Stimulated activated CD8-positive, alpha-beta memory T cell treated with anti-CD3 and anti-CD28 coated beads, Interleukin-15, amount 100 ng/mL, for 1 hour (primary cell): ENCODE data around the gene HOXC4.

ENCODE experiments used
- DNase-seq: peaks from one replicate; pipeline ENCODE4 v3.0.0-alpha.2; 2020; ENCODE audit warnings: low read depth

The HOXC4 gene

DNA sequence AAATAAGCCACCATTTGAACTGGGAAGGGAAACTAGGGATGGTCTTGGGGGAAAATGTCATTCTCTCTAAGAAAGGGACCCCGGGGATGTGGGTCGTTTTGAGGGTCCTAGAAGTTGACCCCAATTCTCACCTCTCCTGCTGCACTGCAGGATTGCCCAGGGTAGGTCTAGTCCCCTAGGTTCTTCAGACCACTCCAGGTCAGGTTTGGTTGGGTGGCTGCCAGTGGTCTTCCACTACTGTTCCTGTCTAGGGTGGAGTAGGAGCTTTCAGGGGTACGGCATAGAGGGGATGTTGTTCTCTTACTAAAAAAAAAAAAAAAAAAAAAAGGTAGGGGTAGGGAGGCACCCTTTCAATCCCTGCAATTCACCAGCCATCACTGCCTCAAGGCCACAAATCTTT, 37.6 kb upstream of the HOXC4 start:
- no peak for DNase-seq

DNA sequence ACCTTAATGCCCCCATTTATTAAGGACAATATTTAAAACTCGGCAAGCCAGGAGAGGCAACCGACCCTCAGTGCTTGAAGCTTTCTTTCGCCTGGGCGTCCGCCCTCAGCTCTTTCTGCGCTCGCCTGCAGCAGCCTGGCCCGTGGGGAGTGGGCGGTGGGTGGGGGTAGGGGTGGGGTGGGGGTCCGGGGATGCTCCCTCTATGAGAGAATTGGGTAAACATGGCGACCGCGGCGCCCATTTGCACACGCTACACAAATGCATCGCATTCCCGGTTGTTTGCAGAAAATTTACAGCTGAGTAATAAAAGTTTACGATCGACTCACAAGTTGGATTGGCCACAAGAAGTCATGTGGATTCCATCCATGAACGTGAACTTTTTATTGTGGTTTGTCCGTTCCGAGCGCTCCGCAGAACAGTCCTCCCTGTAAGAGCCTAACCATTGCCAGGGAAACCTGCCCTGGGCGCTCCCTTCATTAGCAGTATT, 37.1 kb upstream of the HOXC4 start:
- DNase-seq: no peak

DNA sequence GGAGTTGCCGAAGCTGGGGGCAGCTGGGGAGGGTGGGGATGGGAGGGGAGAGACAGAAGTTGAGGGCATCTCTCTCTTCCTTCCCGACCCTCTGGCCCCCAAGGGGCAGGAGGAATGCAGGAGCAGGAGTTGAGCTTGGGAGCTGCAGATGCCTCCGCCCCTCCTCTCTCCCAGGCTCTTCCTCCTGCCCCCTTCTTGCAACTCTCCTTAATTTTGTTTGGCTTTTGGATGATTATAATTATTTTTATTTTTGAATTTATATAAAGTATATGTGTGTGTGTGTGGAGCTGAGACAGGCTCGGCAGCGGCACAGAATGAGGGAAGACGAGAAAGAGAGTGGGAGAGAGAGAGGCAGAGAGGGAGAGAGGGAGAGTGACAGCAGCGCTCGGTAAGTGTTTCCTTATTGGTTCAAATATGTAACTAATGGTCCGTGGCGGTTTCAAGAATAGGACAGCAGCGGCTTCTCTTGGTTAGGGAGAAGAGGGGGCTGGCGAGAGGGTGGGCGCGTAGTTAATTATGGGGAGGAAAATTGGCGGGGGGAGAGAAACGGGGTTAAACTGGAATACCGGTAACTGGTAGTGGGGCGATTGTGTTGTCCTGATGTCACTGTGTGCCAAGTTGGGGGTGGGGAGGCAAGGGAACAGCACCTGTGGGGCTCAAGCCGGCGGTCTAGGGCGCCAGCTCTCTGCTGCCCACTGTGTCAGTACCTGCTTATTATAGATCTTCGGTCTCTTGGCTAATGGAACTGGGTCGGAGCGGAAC, 36.4 kb upstream of the HOXC4 start:
- DNase-seq: no peak

DNA sequence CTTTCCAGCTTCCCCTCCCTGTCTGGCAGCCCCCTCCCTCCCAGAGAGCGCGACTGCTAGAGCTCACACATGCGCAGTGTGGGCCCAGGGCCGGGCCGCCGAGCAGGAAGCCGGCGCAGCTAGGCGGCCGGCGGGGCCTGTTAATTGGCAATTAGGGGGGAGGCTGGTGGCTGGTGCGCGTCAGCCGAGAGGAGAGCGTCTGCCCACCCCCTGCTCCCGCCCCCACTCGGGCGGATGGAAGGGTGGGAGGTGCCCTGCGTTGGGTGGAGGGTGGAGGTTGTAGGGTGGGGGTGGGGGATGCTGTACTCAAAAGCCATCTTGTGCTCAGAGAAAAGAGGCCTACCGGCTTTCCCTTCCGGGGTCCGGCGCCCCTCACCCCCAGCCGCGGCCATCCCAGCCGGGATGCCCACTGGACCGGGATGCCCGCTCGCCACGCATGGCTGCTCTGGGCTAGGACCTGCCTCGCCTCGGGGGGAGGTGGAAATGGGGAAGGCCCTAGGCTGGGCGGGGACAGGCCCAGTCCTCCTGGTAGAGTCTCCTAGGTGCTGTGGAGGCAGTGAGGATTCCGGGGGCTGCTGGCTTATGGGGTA, 35.7 kb upstream of the HOXC4 start:
- peak; percentile 51 for DNase-seq

DNA sequence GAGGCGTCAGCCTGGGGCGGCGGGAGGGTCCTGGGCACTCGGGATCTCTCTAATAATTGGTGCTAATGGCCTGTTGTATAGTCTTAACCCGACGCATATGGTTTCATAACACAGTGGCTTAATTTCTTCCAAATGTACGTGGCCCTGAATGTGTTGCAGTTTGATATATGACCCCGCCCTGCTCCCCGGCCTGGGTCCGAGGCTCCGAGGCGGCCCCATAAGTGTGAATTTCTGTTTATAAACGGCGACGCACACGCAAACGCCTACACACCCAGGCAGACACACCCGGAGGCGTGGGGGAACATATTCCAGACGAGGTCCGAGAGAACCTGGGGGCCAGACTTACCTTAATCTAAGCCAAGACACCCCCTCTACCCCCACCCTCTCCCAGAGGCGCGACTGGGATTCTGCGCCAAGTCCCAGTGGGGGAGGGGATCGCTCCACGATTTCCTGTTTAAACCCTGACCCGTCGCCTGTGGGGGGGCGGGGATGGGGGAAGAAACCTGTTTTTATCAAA, 35.1 kb upstream of the HOXC4 start:
- no peak for DNase-seq

DNA sequence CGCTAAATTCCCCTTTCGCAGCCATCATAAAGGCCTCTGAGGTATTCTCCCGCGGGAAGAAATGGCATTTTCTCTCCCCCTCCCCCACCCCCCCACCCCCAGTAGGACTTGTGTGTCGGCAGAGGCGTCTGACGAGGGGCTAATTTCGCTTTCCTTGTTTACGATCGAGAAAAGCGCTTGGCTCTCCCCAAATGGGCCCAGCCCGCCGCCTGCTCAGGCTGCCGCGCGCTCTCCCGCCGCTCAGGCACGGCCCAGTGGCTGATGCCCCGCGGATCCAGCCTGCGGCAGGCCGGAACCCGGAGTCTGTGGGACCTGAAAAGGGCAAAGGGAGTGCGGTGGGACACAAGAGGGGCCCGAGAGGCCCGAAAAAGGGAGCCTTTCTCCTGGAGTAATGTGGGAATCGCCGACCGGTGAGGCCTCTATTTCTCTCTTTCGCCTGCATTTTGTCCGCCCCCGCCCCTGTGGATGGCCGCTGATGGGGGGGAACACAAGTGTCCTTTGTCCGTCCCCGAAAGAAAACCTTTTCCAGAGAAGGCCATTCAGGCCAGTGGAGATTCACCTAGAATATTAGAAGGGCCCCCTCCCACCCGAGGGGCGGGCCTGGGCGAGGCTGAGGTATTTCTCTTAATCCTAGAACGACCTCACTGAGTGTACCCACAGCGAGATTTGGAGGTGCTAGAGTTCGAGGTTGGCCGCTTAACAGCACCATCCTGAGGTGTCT, 34.4 kb upstream of the HOXC4 start:
- no peak for DNase-seq

DNA sequence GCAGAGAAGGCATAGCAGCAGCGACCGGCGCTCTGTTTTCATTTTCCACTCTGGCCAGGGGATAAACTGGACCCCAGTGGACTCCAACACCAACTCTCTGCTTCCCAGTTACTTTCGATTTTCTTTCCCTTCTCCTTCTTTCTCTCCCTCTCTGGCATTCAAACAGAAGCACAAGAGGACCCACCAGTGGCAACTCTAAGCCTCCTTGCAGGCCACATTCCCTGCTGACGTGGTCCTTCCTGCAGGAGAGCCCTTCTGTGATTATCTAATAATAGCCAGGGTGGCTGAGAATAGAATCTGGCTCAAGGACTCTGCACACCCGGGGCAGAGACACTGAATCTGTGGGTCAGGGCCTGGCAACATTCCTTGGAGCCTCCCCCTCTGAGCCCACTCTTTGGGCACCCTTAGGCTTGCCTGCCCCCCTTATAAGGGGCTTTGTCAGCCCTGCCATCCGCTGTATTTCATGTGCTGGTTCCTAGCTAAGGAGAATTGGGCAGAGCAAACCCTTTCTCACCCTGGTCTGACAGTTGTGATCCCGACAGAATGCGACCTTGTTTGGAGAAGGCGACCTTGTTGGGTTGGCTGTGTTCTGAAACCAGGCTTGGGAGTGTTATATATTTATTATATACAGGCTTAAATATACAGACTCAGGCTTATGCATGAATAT, 33.6 kb upstream of the HOXC4 start:
- DNase-seq: no peak

DNA sequence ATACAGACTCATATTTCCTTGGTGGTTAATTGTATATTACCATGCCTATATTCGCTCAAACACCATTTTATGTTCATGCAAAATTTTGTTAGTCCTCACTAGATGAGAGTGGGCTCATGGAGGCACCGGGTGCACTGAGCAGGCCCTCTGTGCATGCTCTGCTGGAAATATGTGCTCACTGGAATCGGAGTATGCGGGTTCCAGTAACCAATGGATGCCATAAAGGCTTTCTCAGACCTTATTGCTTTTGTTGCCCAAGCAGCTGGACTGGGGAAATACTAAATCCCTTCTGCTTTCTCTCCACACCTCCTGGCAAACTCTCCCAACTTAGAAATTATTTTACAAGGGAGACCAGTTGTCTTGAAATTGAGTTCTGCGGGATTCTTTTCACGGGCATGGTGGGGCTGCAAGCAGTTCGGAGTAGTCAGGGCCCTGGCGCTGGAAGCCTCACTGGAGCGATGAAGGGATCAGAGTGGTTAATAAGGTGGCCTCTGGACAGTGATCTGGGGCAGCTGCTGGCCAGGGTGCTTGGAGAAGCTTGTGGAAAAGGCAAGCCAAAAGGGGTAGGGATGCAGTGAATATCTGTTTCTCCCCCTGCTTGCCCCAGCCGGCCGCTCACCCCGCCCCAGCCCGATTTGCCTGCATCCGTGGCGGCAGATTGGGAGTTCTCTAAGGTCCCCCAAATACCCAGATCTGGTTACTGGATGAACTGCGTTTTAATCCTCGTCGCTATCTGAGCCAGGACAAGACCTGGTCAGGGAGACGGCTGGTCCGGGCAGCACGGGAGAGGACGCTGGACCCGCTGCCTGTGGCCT, 32.8 kb upstream of the HOXC4 start:
- no peak for DNase-seq

DNA sequence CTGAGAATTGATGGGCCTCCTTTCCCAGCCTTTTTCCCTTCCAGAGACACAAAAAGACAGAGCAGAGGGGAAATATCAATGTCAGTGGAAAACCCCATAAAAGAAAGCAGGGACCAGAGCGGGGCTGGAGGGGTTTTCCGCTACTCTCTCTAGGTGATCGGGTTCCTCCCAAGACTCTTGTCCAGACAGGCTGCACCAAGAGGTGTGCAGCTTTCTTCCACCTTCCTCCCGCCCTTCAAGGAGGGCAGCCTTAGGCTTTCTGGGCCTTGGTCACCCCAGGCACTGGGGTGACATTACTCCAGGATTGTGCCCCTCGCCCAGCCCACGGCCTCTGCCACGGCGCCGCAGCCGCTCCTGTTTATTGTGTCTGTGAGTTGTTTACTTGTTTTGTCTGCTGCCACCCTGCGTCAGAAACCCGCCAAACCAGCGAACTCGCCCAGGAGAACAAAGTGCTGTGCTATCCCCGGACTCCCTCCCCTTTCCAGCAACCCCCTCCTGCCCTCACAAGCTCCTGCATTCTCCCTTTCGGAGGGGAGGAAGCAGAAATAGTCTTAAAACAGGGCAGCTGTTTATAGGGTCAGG, 32.1 kb upstream of the HOXC4 start:
- DNase-seq: no peak

DNA sequence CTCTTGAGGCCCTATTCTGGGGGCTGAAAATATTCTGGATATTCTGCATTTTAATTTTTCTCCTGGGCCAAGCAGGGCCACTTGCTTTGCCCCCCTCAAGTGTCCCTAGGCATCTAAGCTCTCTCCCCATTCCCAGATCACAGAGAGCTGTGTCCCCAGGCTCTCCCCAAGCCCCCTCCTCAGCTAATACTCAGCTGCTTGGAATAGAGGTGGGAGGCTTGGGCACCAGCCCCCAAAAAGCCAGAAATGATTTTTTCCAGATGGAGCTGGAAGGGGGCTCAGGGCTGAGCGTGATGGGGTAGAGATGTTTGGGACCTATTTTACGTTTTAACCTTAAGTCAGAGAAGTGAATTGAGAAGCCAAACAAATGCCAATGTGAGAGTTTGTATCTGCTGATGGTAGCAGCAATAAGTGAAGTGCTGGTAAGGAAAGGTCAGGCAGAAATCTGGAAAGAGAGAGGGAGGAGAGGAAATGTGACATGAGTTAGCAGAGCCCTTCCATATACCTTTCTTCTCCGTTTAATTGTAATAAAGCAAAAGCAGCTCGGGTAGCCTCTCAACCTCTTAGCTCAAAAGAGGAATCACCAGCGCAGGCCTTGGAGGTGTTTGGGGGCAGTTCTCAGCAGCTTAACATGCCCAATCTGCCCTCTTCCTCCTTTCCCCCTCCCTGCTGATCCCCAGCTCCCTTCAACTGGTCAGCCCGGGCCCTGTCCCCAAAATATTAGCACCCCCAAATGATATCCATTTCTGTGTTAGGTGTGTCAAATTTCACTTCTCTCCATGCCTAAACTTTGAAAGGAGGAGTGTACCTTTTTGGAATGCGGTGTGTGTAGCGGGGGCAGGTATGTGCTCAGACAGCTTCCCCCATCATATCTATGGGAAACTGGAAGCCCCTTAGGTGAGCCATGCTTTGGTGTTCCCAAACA, 30.4 kb upstream of the HOXC4 start:
- DNase-seq: no peak

DNA sequence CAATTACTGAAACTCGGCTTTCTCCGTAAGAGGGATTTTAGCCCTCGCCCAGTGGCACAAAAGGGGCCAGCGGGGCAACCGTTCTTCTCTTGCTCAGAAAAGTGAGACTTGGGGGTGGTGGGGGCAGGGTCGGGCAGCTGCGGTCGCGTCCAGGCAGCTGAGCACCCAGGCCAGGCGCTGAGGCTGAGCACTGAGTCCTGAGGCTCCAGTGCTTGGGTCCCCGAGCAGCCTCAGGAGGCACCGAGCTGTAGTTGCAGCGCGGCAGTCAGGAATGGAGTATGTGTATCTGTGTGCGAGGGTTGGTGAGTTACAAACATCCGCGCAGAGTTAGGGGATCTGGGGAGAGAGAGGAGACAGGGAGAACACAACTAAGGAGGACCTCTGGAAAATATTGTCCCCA, 29.5 kb upstream of the HOXC4 start:
- DNase-seq: no peak

DNA sequence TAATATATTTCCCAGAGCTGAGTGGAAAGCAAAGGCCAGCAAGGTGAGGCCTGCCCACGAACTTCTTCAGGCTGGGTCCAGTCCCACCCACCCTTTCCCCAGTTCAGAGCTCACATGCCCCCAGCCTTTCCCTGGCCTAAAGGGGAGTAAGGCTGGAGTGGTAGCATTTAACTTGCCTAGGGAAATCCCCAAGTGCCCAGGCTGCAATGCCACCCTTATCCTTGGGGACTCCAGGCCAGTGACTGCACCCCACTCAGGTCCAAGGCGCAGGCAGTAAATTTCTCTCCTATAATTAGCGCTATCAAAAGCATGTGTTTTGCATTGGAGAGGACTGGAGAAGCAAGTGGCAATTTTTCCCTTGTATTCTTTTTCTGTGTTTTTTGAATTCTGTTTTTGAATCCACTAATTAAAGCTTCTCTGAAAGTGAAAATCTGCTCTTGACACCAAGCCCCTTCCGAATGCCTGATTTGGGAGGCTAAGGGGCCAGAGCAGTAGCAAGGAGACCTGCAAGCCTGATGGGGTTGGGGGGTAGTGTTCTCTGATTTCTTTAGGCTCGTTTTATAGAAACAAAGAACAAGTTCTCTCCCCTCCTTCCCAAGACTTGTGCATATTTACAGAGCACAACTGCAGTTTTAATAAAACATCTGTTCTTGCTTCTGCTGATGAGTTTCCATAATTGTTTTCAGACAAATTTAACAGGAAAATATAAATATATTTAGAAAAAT, 28.9 kb upstream of the HOXC4 start:
- DNase-seq: no peak

DNA sequence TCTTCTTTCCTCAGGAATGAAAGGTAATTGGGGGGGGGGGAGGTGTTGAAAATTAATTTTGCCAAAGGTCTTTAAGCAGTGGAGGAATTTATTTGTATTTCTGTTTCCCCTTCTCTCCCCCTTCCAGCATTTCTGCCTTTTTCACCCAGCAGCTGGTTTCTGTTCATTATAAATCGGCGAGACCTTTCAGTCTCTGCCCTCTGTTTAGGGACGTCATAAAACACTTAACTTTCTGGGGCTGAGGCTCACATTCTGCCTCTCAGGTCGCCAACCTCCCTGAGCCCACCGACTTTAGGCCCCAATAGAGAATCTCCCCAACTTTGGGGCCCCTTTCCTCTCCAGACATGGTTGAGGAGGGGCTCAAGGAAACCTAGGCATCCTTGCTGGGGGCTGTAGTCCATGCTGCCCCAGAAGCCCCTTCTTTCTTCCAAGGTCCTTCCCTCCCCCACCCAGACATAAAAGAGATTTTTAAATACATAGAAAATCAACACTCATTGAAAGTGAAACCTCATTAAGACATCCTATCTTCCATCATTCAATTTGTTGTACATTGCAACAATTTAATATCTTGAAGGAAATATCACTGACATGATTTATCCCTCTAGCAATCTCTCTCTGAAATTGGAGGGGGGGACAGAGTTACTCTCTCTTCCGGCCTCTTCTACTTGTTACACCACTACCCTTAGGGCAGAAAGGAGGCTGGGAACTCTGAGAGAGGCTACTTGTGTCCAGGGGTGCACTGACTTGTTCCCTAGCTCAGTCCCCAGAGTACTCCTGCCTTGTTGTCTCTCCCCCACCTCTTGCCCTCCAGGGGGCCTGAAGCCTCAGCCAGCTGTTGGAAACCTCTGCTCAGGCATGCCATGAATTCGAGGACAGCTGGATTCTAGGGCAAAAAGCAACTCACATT, 27.9 kb upstream of the HOXC4 start:
- no peak for DNase-seq

DNA sequence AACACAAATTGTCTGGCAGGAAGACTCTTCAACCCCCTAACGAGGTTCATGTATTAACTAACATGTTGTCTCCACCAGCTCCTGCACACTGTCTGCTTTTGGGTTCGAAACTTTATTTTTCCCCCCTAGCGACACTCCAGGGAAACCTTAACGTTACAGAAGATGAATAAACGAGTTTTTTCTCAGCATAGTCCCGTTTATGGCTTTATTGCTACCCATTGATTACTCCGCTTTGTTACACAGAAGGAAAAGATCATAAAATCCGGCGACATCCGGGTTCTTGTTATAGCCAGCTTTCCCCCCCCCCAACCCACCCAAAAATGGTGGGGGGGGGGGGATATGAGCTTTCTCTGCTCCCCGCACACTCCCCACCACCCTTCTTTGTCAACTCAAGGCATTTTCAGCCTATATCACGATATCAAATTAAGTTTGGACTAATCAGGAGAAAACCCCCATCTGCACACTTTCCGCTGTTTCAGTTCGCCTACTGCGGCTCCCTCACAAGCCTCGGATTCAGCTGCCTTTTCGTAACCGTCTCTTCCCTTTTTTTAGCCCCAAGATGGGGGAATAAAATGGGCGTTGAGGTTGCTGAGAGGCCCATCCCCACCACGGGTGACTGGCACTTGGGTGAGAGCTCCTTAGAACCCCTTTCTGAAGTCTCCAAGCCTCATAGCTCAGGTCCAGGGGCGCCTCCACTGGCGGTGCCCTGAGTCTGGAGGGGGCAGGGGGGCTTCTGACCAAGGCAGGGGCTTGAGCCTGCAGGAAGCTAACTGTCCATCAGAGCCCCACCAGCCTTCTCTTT, 26.8 kb upstream of the HOXC4 start:
- no peak for DNase-seq

DNA sequence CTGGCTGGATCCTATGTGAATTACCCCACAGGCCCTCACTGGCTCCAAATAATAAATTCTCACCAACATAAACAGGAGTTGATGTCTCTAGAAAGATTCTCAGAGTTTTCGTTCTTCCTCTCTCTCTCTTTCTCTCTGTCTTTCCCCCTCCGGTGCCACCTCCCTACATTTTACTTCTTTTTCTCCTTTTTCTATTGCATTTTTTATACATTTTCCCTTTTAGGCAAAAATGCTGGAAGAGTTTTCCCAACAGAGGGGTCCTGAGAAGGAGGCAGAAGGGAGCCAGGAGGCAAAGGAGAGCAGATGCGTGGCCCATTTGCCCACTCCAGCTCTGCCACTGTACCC, 26.2 kb upstream of the HOXC4 start:
- DNase-seq: no peak

DNA sequence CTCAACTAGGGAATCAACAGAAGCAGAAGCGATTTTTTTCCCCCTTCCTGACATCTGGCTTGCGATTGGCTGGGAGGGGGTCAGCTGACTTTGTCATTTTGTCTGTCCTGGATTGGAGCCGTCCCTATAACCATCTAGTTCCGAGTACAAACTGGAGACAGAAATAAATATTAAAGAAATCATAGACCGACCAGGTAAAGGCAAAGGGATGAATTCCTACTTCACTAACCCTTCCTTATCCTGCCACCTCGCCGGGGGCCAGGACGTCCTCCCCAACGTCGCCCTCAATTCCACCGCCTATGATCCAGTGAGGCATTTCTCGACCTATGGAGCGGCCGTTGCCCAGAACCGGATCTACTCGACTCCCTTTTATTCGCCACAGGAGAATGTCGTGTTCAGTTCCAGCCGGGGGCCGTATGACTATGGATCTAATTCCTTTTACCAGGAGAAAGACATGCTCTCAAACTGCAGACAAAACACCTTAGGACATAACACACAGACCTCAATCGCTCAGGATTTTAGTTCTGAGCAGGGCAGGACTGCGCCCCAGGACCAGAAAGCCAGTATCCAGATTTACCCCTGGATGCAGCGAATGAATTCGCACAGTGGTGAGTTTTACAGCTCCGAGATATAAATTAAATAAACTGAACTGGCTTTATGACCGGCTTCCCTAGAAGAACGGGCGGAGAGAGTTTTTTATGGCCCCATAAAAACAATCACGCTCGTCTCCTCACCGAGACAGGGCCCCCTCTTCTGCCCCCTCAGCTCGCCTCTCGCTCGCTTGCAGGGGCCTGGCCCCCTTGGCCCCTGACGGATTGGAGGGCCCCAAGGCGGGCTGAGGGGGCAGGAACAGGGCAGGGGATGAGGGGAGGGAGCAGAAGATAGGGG, 25.1 kb upstream of the HOXC4 start, which contains the start of gene HOXC6:
HOXC6 (plus strand) TSS at position 127 of the 888 bp plus-strand sequence; CDS start at position 209, 82 bp downstream.
- DNase-seq: no peak
